Testis (tissue), 2 donors: ENCODE results near the gene BMP7.

ENCODE experiments used
- POLR2A ChIP-seq: fragments of 450-650 bp; IDR thresholded peaks from one replicate; pipeline ENCODE4 v1.6.1; 2017; ENCODE audit warnings: antibody characterized with exemption, mild to moderate bottlenecking, moderate library complexity
- TF ChIP-seq, protein P1 (sequence below), 3 experiments: fragments of 450-650 bp in 2 of 3; fragments of 200-600 bp in 1 of 3; sonication (generic) in 1 of 3; IDR thresholded peaks; one replicate each; pipeline ENCODE4 v1.5.1; 2016 to 2019; ENCODE audit warnings: antibody characterized with exemption in 3 of 3, mild to moderate bottlenecking in 2 of 3, moderate library complexity in 1 of 3

DNA sequence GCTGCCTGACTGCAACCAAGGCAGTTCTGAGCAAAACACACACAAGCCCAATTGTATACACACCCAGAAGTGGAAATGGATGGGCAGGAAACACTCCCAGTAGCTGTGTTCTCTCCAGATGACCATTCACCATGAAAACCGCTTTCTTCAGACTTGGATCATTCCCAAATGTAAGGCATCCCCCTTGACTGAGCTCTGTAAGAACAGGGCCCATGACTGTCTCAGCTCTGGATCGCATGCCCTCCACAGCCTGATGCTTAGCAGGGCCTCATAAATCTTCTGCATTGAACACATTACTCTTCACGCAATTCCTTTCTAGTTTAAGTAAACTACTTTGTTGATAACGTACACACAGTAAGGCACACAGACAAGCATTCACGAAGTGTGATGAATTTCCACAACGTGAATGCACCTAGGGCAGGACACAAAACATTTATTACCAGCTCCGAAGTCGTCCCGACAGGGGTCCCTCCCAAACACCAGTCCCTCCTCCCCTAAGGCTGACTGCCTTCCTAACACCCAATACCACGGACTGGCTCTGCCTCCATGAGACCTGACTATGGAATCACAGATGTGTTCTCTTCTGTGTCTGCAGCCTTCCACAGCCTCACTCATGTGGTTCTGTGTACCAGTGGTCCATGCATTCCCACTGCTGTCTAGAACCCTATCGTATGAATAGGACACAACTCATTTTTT is 31.7 kb downstream of the BMP7 start:
- TF ChIP-seq, protein P1, sequence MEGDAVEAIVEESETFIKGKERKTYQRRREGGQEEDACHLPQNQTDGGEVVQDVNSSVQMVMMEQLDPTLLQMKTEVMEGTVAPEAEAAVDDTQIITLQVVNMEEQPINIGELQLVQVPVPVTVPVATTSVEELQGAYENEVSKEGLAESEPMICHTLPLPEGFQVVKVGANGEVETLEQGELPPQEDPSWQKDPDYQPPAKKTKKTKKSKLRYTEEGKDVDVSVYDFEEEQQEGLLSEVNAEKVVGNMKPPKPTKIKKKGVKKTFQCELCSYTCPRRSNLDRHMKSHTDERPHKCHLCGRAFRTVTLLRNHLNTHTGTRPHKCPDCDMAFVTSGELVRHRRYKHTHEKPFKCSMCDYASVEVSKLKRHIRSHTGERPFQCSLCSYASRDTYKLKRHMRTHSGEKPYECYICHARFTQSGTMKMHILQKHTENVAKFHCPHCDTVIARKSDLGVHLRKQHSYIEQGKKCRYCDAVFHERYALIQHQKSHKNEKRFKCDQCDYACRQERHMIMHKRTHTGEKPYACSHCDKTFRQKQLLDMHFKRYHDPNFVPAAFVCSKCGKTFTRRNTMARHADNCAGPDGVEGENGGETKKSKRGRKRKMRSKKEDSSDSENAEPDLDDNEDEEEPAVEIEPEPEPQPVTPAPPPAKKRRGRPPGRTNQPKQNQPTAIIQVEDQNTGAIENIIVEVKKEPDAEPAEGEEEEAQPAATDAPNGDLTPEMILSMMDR (IDR thresholded peaks at IDR 0.05) = no peak
- no peak for TF ChIP-seq POLR2A
